HepG2 (cell line): ENCODE data around the gene NOXA1. TPM values are rescaled to one million over a fixed set of nuclear protein-coding genes. Genes with fewer than 3 reads are reported as not detected.

Source experiments
- CCAR2 ChIP-seq: fragments of 200-400 bp; formaldehyde crosslinking; optimal IDR thresholded peaks from 2 replicates; pipeline ENCODE3; 2018; ENCODE audit warnings: low read depth, mild to moderate bottlenecking, low read length, moderate library complexity
- GMEB2 ChIP-seq: IDR thresholded peaks from 2 replicates; pipeline ENCODE4 v1.6.1; 2016; ENCODE audit warnings: missing biosample characterization, missing genetic modification reagents, low read depth
- KLF16 ChIP-seq, 2 experiments: sonication (generic) in 1 of 2; formaldehyde crosslinking in 1 of 2; IDR thresholded peaks; 2 replicates each; pipeline versions ENCODE4 v1.6.1 to v1.8.0; 2016 to 2023; ENCODE audit warnings: missing genetic modification reagents in 2 of 2, missing compliant biosample characterization in 1 of 2
- NRL ChIP-seq: sonication (generic); formaldehyde crosslinking; IDR thresholded peaks from 2 replicates; pipeline ENCODE4 v1.5.0; 2020; ENCODE audit warnings: missing genetic modification reagents, mild to moderate bottlenecking, moderate library complexity, borderline replicate concordance
- SMAD1 ChIP-seq: sonication (generic); formaldehyde crosslinking; IDR thresholded peaks from 2 replicates; pipeline ENCODE4 v1.4.0; 2020; ENCODE audit warnings: missing genetic modification reagents, low read depth, mild to moderate bottlenecking, borderline replicate concordance
- SOX5 ChIP-seq: IDR thresholded peaks from 2 replicates; pipeline ENCODE4 v1.6.1; 2016; ENCODE audit warnings: borderline replicate concordance
- ZBTB37 ChIP-seq: sonication (generic); formaldehyde crosslinking; IDR thresholded peaks from 2 replicates; pipeline ENCODE4 v1.4.0; 2020; ENCODE audit warnings: mild to moderate bottlenecking, missing genetic modification reagents
- ZC3H13 ChIP-seq: sonication (generic); formaldehyde crosslinking; IDR thresholded peaks from 2 replicates; pipeline ENCODE4 v1.8.1; 2023; ENCODE audit warnings: mild to moderate bottlenecking, missing genetic modification reagents, moderate library complexity
- ZFP36 ChIP-seq: fragments of 150-350 bp; IDR thresholded peaks from 2 replicates; pipeline ENCODE4 v1.6.1; 2018; ENCODE audit warnings: borderline replicate concordance, low read length, low read depth; ENCODE audit not compliant: partially characterized antibody
- ZNF224 ChIP-seq: sonication (generic); formaldehyde crosslinking; IDR thresholded peaks from 2 replicates; pipeline ENCODE4 v1.5.0; 2020; ENCODE audit warnings: mild to moderate bottlenecking, missing genetic modification reagents
- ZNF333 ChIP-seq: sonication (generic); formaldehyde crosslinking; IDR thresholded peaks from 2 replicates; pipeline ENCODE4 v1.4.0; 2020; ENCODE audit warnings: mild to moderate bottlenecking, missing genetic modification reagents, borderline replicate concordance
- ZNF768 ChIP-seq: sonication (generic); formaldehyde crosslinking; IDR thresholded peaks from 2 replicates; pipeline ENCODE4 v1.4.0; 2020; ENCODE audit warnings: missing genetic modification reagents
- ZSCAN31 ChIP-seq: sonication (generic); formaldehyde crosslinking; IDR thresholded peaks from 2 replicates; pipeline ENCODE4 v1.5.0; 2020; ENCODE audit warnings: low read depth, mild to moderate bottlenecking, missing genetic modification reagents
- polyA plus RNA-seq, 8 experiments: library from polyadenylated mRNA; depleted of rRNA in 3 of 8; stranded (reverse) in 7 of 8; unstranded in 1 of 8; fragments of >200 nt; fragmentation: Illumina TruSeq in 4 of 8; extraction: Trizol in 4 of 8; gene quantifications; 2 replicates each; pipeline versions ENCODE4 v1.2.1 to v1.2.3, GENCODE V29; 2011 to 2016; ENCODE audit warnings: low read depth in 4 of 8, missing spikeins in 1 of 8, mixed read lengths in 1 of 8; ENCODE audit not compliant: insufficient read depth in 1 of 8
- total RNA-seq, 5 experiments: library from RNA; depleted of rRNA; stranded (reverse); fragments of >200 nt; fragmentation: Illumina TruSeq; extraction: Trizol; gene quantifications; 2 replicates each; pipeline ENCODE4 v1.2.3, GENCODE V29; 2016; ENCODE audit warnings: low read depth in 1 of 5
- TF ChIP-seq, protein P1 (sequence below): sonication (generic); formaldehyde crosslinking; IDR thresholded peaks from 2 replicates; pipeline ENCODE4 v1.5.0; 2020; ENCODE audit warnings: missing genetic modification reagents
- TF ChIP-seq, protein P2 (sequence below): sonication (generic); formaldehyde crosslinking; IDR thresholded peaks from 2 replicates; pipeline ENCODE4 v1.4.0; 2020; ENCODE audit warnings: missing genetic modification reagents, borderline replicate concordance
- TF ChIP-seq, protein P3 (sequence below): sonication (generic); formaldehyde crosslinking; IDR thresholded peaks from 2 replicates; pipeline ENCODE4 v1.4.0; 2020; ENCODE audit warnings: mild to moderate bottlenecking, low read depth, missing genetic modification reagents

Gene NOXA1
- total and polyA plus RNA-seq, 2 of the 13 experiments (the other 11 are each of a cell fraction or from before 2014, with no cell fraction given), result 0.78 to 1.2 TPM

DNA sequence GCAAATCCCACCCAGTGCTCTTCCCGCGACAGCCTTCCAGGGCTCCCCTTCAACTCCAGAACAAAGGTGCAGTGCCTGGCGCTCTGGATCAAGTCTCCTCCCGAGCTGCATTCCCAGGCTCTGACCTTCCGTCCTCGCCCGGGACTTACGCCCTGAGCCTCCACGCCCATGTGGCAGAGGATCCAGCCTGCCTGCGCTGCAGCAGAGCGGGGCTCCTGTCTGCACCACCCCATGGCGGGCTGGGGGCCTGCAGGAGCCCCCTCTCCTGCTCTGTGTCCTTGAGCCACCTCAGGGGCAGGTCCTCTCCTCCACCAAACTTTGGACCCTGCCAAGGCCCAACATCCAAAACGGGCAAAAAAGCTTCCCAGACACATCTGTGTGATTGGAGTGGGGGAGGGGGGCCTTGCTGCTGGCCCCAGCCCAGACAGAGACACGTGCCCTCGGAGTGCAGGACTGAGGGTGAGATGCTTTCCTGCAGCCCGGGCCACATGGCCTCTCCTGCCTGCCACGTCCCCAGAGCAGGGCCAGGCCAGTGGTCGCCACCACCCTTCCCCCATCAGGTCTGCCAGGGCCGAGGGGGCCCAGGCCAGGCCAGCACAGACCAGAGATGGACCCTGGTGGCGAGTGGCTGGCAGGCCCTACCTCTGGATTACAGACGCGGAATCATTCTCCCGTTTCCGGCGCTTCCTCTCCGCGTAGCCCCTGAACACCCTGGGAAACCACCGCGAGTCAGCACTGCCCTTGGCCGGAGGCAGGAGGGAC lies 31.6 kb downstream of the NOXA1 start (continued):
- TF ChIP-seq KLF16 (CRISPR knock-in tag; IDR thresholded peaks at IDR 0.05), result peak in 1 of 2 experiments; percentile 96; a peak in 2 of 4 replicates
- TF ChIP-seq ZBTB37 (CRISPR knock-in tag), result 0 out of 2 replicates have a peak, but pooled peaks have one; percentile 15
- TF ChIP-seq, protein P1, sequence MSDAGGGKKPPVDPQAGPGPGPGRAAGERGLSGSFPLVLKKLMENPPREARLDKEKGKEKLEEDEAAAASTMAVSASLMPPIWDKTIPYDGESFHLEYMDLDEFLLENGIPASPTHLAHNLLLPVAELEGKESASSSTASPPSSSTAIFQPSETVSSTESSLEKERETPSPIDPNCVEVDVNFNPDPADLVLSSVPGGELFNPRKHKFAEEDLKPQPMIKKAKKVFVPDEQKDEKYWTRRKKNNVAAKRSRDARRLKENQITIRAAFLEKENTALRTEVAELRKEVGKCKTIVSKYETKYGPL, result no peak
- no peak for TF ChIP-seq ZNF333
- TF ChIP-seq, protein P2, sequence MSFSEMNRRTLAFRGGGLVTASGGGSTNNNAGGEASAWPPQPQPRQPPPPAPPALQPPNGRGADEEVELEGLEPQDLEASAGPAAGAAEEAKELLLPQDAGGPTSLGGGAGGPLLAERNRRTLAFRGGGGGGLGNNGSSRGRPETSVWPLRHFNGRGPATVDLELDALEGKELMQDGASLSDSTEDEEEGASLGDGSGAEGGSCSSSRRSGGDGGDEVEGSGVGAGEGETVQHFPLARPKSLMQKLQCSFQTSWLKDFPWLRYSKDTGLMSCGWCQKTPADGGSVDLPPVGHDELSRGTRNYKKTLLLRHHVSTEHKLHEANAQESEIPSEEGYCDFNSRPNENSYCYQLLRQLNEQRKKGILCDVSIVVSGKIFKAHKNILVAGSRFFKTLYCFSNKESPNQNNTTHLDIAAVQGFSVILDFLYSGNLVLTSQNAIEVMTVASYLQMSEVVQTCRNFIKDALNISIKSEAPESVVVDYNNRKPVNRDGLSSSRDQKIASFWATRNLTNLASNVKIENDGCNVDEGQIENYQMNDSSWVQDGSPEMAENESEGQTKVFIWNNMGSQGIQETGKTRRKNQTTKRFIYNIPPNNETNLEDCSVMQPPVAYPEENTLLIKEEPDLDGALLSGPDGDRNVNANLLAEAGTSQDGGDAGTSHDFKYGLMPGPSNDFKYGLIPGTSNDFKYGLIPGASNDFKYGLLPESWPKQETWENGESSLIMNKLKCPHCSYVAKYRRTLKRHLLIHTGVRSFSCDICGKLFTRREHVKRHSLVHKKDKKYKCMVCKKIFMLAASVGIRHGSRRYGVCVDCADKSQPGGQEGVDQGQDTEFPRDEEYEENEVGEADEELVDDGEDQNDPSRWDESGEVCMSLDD (CRISPR knock-in tag), result peak; percentile 86; the same call in 1 of the 2 replicates
- peak; percentile 95 for TF ChIP-seq NRL (CRISPR knock-in tag)
- TF ChIP-seq ZC3H13, result peak; percentile 94
- peak; percentile 79; the same call in 1 of the 2 replicates for TF ChIP-seq ZNF224
- TF ChIP-seq, protein P3, sequence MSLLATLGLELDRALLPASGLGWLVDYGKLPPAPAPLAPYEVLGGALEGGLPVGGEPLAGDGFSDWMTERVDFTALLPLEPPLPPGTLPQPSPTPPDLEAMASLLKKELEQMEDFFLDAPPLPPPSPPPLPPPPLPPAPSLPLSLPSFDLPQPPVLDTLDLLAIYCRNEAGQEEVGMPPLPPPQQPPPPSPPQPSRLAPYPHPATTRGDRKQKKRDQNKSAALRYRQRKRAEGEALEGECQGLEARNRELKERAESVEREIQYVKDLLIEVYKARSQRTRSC, result peak; percentile 83; the same call in 1 of the 2 replicates
- no peak for TF ChIP-seq GMEB2
- TF ChIP-seq SMAD1, result 0 out of 2 replicates have a peak, but pooled peaks have one; percentile 74
- TF ChIP-seq ZSCAN31 (CRISPR knock-in tag), result peak; percentile 91
- peak; percentile 79; the same call in 1 of the 2 replicates for TF ChIP-seq SOX5 (CRISPR knock-in tag)
- no peak for TF ChIP-seq ZFP36
- TF ChIP-seq ZNF768 (CRISPR knock-in tag), result peak; percentile 39; the same call in 1 of the 2 replicates
- TF ChIP-seq CCAR2, result no peak
